RKO (cell line): Measurements from ENCODE around the gene INKA2.
"Not testable (repeated sequence)": the region's sequence is repeated elsewhere in the genome, so short reads cannot be mapped to it uniquely, and the experiment has no call there.

ENCODE experiments used
- DNase-seq: peaks from one replicate; pipeline ENCODE4 v3.0.0-alpha.2; 2016; ENCODE audit warnings: low spot score

INKA2 gene

GRCh38 chr1:111749628-111750027, 10.4 kb upstream of the INKA2 start:
- DNase-seq: no peak

DNA sequence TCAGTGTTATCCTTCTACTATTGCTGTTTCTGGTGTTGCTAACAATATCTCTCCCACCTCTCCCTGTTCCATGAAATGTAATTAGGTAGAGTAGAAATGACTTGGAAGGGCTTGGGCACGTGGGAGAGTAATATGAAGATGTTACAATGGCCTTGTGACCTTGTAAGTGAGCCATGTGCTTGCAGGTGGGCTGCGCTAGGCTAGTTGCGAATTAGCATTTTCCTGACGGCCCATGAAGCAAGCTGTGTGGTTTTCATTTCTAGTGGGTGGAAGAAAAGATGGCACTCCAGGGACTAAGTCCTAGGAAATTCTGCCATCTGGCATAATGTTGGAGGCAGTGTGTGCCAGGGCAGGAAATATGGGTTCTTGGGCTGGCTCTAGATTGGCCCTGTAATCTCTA, 8.8 kb upstream of the INKA2 start:
- DNase-seq: no peak

- DNase-seq: peak; percentile 81
Observed at GRCh38 chr1:111747282-111747734, 8.1 kb upstream of the INKA2 start.

- DNase-seq: no peak
Observed at GRCh38 chr1:111746614-111746999, 7.4 kb upstream of the INKA2 start.

GRCh38 chr1:111745675-111746613, 6.7 kb upstream of the INKA2 start:
- no peak for DNase-seq

DNA sequence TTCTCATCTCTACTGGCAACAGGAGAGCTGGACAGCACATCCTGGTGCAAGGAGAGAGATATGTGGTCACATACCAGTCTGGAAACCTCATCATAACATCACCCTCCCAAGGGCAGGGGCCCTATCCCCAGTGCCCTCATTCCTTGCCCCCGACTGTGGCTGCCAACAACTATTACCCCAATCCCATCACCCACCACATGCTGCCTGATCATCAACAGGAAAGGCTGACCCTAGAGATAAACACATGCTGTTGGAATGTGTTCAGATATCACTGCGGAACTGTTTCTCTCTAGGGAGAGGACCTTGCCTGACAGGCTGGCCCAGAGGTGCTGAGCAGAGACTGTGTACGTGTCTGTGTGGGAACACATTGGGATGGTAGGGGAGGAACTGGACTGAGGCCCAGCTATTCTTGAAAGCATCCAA, 4.5 kb upstream of the INKA2 start:
- DNase-seq: no peak

DNA sequence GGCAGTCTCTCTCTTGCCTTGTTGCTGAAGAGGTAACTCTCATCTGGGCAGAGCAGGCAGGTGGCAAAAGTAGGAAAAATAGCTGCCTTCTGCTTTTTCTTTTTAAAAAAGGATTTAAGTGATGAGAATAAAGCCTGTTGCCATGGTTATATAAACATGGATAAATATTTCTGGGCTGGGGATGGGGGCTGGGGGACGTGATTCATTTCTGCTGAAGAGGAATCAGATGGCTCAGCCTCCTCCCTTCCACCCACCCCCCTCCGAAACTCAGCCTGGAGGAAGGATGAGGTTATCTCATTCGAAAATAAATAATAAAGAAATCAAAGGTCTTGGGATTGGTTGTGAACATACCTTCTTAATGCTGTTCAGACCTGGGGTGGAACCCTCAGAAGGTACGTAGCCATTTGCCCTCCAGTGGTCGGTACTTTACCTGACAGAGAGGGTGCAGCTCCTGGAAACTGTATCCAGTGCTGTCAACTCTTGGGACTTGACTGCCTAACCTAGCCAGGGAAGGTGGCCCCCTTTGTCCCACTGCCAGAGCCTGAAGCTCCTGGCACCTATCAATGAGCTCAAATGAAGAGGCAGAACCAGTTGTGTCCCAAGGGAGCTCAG, 3.8 kb upstream of the INKA2 start:
- DNase-seq: no peak

GRCh38 chr1:111742292-111742691, 3.1 kb upstream of the INKA2 start:
- not testable (repeated sequence) for DNase-seq

- no peak for DNase-seq
Observed at GRCh38 chr1:111739925-111740765, 950 bp upstream of the INKA2 start.

- DNase-seq: peak; percentile 61
Observed at GRCh38 chr1:111738436-111739193, 580 bp downstream of the INKA2 start.

- DNase-seq: no peak
Observed at GRCh38 chr1:111738133-111738435, 1.1 kb downstream of the INKA2 start.

GRCh38 chr1:111737216-111738132, 1.7 kb downstream of the INKA2 start:
- no peak for DNase-seq

- DNase-seq: no peak
Observed at GRCh38 chr1:111736548-111737215, 2.5 kb downstream of the INKA2 start.

GRCh38 chr1:111735858-111736544, 3.2 kb downstream of the INKA2 start:
- DNase-seq: no peak

DNA sequence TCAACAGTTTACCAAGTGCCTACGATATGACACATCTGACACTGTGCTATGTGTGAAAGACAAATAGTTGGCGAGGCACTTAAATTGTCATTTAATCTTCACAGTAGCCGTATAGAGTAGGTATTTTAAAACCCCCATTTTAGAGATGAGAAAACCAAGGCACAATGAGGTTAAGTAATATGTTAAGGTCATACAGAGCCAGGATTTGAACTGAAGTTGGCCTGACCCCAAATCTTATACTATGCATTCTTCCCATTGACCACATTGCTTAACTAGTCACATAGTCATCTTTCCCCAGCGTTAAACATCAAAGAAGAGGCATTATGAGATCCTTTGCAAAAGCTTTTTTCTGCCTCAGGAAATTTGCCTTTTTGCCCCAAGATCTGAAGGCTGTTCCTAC, 3.9 kb downstream of the INKA2 start:
- DNase-seq: no peak

GRCh38 chr1:111734856-111735255, 4.3 kb downstream of the INKA2 start:
- DNase-seq: no peak

DNA sequence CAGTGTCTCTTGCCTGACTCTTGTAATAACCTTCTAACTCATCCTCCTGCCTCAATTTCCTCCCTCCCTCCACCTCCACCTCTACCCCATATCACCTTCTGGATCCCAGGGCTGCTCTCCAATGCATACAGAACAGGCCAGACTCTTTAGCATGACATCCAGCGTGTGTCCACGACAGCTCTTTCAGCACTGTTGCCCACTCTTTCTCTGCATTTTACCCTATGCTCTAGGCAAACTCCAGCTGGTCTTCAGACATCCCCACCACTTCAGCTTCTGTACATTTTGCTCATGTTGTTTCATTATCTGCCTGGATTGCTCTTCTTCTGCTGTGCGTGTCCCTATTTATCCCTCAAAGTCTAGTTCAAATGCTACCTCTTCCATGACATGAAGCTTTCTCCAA, 4.8 kb downstream of the INKA2 start:
- DNase-seq: no peak

DNA sequence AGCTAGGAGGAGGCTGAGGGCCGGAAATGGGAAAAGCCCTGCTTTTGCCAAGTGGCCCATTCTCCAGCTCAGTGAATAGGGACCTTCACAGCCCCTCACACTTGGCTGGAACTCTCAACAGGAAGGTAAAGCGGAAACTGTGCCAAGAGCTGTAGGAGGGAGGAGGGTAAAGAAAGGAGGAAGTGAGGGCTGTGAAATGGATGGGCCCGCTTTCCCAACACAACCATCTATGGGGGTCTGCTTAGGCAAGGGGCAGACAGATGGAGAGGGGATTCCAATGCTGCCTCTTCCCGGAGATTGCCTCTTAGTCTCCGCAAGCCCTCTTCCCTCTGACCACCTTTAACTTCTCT, 5.2 kb downstream of the INKA2 start:
- DNase-seq: no peak

DNA sequence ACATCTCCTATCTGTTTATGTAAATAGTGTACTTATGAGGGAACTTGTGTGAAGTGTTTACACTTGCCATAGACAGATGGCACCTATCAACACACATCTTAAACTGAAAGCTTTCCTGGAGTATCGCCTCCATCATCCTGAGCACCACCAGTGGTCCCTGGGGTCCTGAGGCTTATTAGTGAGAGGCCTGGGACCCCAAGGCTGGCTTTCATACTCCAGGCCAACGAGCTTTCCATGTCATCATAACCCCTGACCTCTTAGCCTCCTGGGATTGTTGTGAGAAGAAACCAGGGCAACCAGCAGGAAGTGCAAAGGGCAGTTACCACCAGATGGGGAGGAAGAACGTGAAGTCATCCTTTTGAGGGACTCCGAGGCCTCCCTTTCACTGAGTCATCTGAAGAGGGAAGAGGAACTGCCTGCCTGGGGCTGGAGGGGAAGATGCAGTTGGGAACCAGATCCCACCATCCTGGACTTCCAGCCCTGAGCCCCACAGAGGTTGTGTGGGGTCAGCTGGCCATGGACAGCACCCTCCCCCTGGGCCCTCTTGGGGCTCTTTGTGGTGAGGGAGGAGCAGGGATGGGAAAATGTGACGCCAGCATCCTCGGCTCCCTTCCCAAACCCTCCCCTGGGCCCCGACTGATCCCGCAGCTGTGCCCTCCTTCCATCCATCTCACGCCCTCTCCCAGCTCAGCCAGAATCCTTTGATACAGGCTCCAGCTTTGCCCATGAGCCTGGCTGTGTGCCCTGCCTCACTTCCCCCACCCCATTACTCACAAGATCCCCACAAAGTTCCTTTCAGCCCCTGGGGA, 5.8 kb downstream of the INKA2 start:
- DNase-seq: peak; percentile 66
